Fibroblast of peridontal ligament (primary cell): Measurements from ENCODE around the gene DYNC1LI1.
"Not testable (repeated sequence)": the region's sequence is repeated elsewhere in the genome, so short reads cannot be mapped to it uniquely, and the experiment has no call there.

Source experiments
- DNase-seq: peaks from one replicate; pipeline ENCODE4 v3.0.0-alpha.2; 2010; ENCODE audit errors: extremely low read depth

DYNC1LI1 gene

GRCh38 chr3:32531010-32531647 is 39.5 kb downstream of the DYNC1LI1 start:
- no peak for DNase-seq

GRCh38 chr3:32525720-32526119 is 44.9 kb downstream of the DYNC1LI1 start:
- no peak for DNase-seq

- DNase-seq = no peak
Observed at GRCh38 chr3:32522682-32523081, 48.0 kb downstream of the DYNC1LI1 start.

GRCh38 chr3:32518921-32519320 is 51.7 kb downstream of the DYNC1LI1 start:
- DNase-seq = not testable (repeated sequence)

- DNase-seq = not testable (repeated sequence)
Observed at GRCh38 chr3:32516751-32517150, 53.9 kb downstream of the DYNC1LI1 start.

- DNase-seq = no peak
Observed at GRCh38 chr3:32511005-32511404, 59.7 kb downstream of the DYNC1LI1 start.

GRCh38 chr3:32510075-32510724 is 60.5 kb downstream of the DYNC1LI1 start:
- peak; percentile 82 for DNase-seq

- peak; percentile 65 for DNase-seq
Observed at GRCh38 chr3:32508711-32509110, 61.9 kb downstream of the DYNC1LI1 start.

- DNase-seq = no peak
Observed at GRCh38 chr3:32506466-32506865, 64.2 kb downstream of the DYNC1LI1 start.

- DNase-seq = no peak
Observed at GRCh38 chr3:32502946-32503286, 67.7 kb downstream of the DYNC1LI1 start.

GRCh38 chr3:32502118-32502945 is 68.3 kb downstream of the DYNC1LI1 start, which contains the start of gene CMTM6:
Gene CMTM6 (minus strand): TSS chr3:32502852. CDS start chr3:32502745, 107 bp downstream.
- peak; percentile 76 for DNase-seq

GRCh38 chr3:32501783-32502117 is 68.9 kb downstream of the DYNC1LI1 start:
- DNase-seq = no peak

- DNase-seq = no peak
Observed at GRCh38 chr3:32500880-32501782, 69.5 kb downstream of the DYNC1LI1 start.

- no peak for DNase-seq
Observed at GRCh38 chr3:32500231-32500630, 70.4 kb downstream of the DYNC1LI1 start.

GRCh38 chr3:32499585-32499984 is 71.1 kb downstream of the DYNC1LI1 start:
- no peak for DNase-seq

- DNase-seq = no peak
Observed at GRCh38 chr3:32498992-32499391, 71.7 kb downstream of the DYNC1LI1 start.

- DNase-seq = no peak
Observed at GRCh38 chr3:32498252-32498651, 72.4 kb downstream of the DYNC1LI1 start.

GRCh38 chr3:32495609-32496008 is 75.0 kb downstream of the DYNC1LI1 start:
- no peak for DNase-seq

- no peak for DNase-seq
Observed at GRCh38 chr3:32495085-32495484, 75.6 kb downstream of the DYNC1LI1 start.

- peak; percentile 25 for DNase-seq
Observed at GRCh38 chr3:32493437-32494414, 76.9 kb downstream of the DYNC1LI1 start.
